ENCODE results near the gene TUT7.
A peak's percentile ranks its signal among the peaks of the same experiment; 100 is the strongest.

TUT7 gene

GRCh38 chr9:86324901-86325300 is 29.3 kb downstream of the TUT7 start:
- H3K4me1 ChIP-seq (ENCODE audit: control insufficient read depth, insufficient read depth, low read length) = no peaks in the 10 kb centered on the region
- POLR2A ChIA-PET = no interaction called here
- no peaks in the 10 kb centered on the region for H3K9me3 ChIP-seq (ENCODE audit: control insufficient read depth, insufficient read depth, low read depth, low read length)
- TF ChIP-seq ZNF777 (tag by site-specific recombination; IDR thresholded peaks at IDR 0.05; ENCODE audit: borderline replicate concordance) = no peak
- TF ChIP-seq ZNF621 (tag by site-specific recombination; IDR thresholded peaks at IDR 0.05) = no peak
- no peak for TF ChIP-seq ZNF19 (tag by site-specific recombination; IDR thresholded peaks at IDR 0.05; ENCODE audit: low read depth)
- no peak for TF ChIP-seq ZNF449 (tag by site-specific recombination; IDR thresholded peaks at IDR 0.05)
- no peak for TF ChIP-seq ZNF692 (tag by site-specific recombination; IDR thresholded peaks at IDR 0.05)
- TF ChIP-seq ZNF423 (tag by site-specific recombination; IDR thresholded peaks at IDR 0.05) = no peak
- no peak for TF ChIP-seq ZNF324 (tag by site-specific recombination; IDR thresholded peaks at IDR 0.05)
- no peak for TF ChIP-seq ZNF658 (tag by site-specific recombination; IDR thresholded peaks at IDR 0.05)
- no peak for TF ChIP-seq ZNF404 (tag by site-specific recombination; IDR thresholded peaks at IDR 0.05)
- H3K4me3 ChIP-seq (ENCODE audit: low read depth, low read length) = no peak overlapping the region
- CTCF ChIA-PET = interaction anchor here (0.6 kb wide), 1 partner anchor 86 kb away, joined by 3 read pairs; no protein-coding TSS in a partner anchor
- H3K27ac ChIP-seq (ENCODE audit: extremely low read depth, low read depth, low read length) = no peak overlapping the region
- peaks cover 30 to 82% of the 10 kb centered on the region in 2 experiments for H3K36me3 ChIP-seq (ENCODE audit: control insufficient read depth in 2 of 2, insufficient read depth in 1 of 2, low read length in 2 of 2)

- H3K36me3 ChIP-seq (ENCODE audit: control insufficient read depth in 2 of 2, insufficient read depth in 1 of 2, low read length in 2 of 2) = peaks cover 34 to 85% of the 10 kb centered on the region in 2 experiments
- H3K4me1 ChIP-seq (ENCODE audit: control insufficient read depth, insufficient read depth, low read length) = no peaks in the 10 kb centered on the region
- ChIA-PET POLR2A (no interaction called here), CTCF (interaction anchor here (0.6 kb wide), 1 partner anchor 85 kb away, joined by 3 read pairs; no protein-coding TSS in a partner anchor)
- no peaks in the 10 kb centered on the region for H3K9me3 ChIP-seq (ENCODE audit: control insufficient read depth, insufficient read depth, low read depth, low read length)
- no peak overlapping the region for H3K4me3 ChIP-seq (ENCODE audit: low read depth, low read length)
- no peak overlapping the region for H3K27ac ChIP-seq (ENCODE audit: extremely low read depth, low read depth, low read length)
- TF ChIP-seq ZNF24 (tag by site-specific recombination; IDR thresholded peaks at IDR 0.05) = no peak
- peak; percentile 58; the same call in 1 of the 2 replicates for TF ChIP-seq PRDM10 (tag by site-specific recombination; IDR thresholded peaks at IDR 0.05)
Observed at GRCh38 chr9:86324308-86324707, 29.9 kb downstream of the TUT7 start.

GRCh38 chr9:86322973-86323644 is 31.1 kb downstream of the TUT7 start:
- POLR2A ChIA-PET = interaction anchor here (0.6 kb wide), 1 partner anchor 490 kb away, joined by 6 read pairs; no protein-coding TSS in a partner anchor
- Histone ChIP-seq H3K4me1 (ENCODE audit: control insufficient read depth, insufficient read depth, low read length) (no peaks in the 10 kb centered on the region), H3K4me3 (ENCODE audit: low read depth, low read length) (no peak overlapping the region), H3K36me3 (ENCODE audit: control insufficient read depth in 2 of 2, insufficient read depth in 1 of 2, low read length in 2 of 2) (peaks cover 38 to 92% of the 10 kb centered on the region in 2 experiments), H3K27ac (ENCODE audit: extremely low read depth, low read depth, low read length) (no peak overlapping the region), H3K9me3 (ENCODE audit: control insufficient read depth, insufficient read depth, low read depth, low read length) (no peaks in the 10 kb centered on the region)
- CTCF ChIA-PET = interaction anchor here (0.6 to 0.8 kb wide), 2 partner anchors 9 to 505 kb away, joined by 4 read pairs; no protein-coding TSS in a partner anchor
- TF ChIP-seq ZNF513 (tag by site-specific recombination; IDR thresholded peaks at IDR 0.05) (peak; percentile 90), ZNF518A (tag by site-specific recombination; conservative IDR thresholded peaks at IDR 0.05; ENCODE audit: low read depth) (no peak), ZNF266 (tag by site-specific recombination; IDR thresholded peaks at IDR 0.05; ENCODE audit: low read depth) (no peak), ZFHX2 (tag by site-specific recombination; conservative IDR thresholded peaks at IDR 0.05) (no peak), KLF10 (tag by site-specific recombination; IDR thresholded peaks at IDR 0.05) (no peak)
